Peyer's patch (tissue), 4 donors: Measurements from ENCODE around the gene PCYOX1L.

Source experiments
- CTCF ChIP-seq, 6 experiments: fragments of 450-650 bp in 4 of 6; fragments of 200-600 bp in 2 of 6; sonication (generic) in 1 of 6; IDR thresholded peaks; one replicate each; pipeline ENCODE4 v1.5.1; 2017 to 2019; ENCODE audit warnings: antibody characterized with exemption in 6 of 6, mild to moderate bottlenecking in 3 of 6, moderate library complexity in 1 of 6
- POLR2A ChIP-seq, 2 donors: fragments of 450-650 bp; IDR thresholded peaks; one replicate each; pipeline ENCODE4 v1.5.1; 2017; ENCODE audit warnings: antibody characterized with exemption in 2 of 2, mild to moderate bottlenecking in 2 of 2, moderate library complexity in 2 of 2

- no peak for TF ChIP-seq CTCF (IDR thresholded peaks at IDR 0.05)
- TF ChIP-seq POLR2A (IDR thresholded peaks at IDR 0.05) = no peak
These were observed 38.7 kb upstream of the PCYOX1L start for GRCh38 chr5:149319174-149319573.
